Neural progenitor cell (in vitro differentiated cells): ENCODE measurements around the gene ADM.

ENCODE experiments used
- EZH2 ChIP-seq: fragments of 200-600 bp; sonication (generic); IDR thresholded peaks from 2 replicates; pipeline ENCODE4 v1.6.1; 2017; ENCODE audit warnings: antibody characterized with exemption, mild to moderate bottlenecking, moderate library complexity
- EZH2phosphoT487 ChIP-seq: fragments of 200-600 bp; sonication (generic); IDR thresholded peaks from 2 replicates; pipeline ENCODE4 v1.6.1; 2017; ENCODE audit warnings: antibody characterized with exemption
- TF ChIP-seq, protein P1 (sequence below): fragments of 200-600 bp; sonication (generic); IDR thresholded peaks from 2 replicates; pipeline ENCODE4 v1.5.1; 2017; ENCODE audit warnings: antibody characterized with exemption, mild to moderate bottlenecking

DNA sequence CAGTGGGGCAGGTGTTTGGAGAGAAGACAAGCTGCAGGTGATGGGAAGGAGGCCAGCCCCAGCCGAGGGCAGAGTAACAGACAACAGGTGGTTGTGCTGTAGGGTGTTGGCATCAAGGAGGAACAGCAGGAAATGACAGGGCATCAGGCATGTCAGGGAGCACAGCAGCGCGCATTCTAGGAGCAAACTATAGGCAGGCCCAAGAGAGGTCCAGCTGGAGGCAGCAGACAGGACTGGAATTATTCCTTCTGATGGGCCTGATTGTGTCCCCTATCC, 13.6 kb downstream of the ADM start:
- TF ChIP-seq EZH2phosphoT487 = no peak
- TF ChIP-seq, protein P1, sequence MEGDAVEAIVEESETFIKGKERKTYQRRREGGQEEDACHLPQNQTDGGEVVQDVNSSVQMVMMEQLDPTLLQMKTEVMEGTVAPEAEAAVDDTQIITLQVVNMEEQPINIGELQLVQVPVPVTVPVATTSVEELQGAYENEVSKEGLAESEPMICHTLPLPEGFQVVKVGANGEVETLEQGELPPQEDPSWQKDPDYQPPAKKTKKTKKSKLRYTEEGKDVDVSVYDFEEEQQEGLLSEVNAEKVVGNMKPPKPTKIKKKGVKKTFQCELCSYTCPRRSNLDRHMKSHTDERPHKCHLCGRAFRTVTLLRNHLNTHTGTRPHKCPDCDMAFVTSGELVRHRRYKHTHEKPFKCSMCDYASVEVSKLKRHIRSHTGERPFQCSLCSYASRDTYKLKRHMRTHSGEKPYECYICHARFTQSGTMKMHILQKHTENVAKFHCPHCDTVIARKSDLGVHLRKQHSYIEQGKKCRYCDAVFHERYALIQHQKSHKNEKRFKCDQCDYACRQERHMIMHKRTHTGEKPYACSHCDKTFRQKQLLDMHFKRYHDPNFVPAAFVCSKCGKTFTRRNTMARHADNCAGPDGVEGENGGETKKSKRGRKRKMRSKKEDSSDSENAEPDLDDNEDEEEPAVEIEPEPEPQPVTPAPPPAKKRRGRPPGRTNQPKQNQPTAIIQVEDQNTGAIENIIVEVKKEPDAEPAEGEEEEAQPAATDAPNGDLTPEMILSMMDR = no peak
- no peak for TF ChIP-seq EZH2
